Caki2 (cell line): ENCODE results near the gene SLC22A14. TPM values are rescaled to one million over a fixed set of nuclear protein-coding genes. Genes with fewer than 3 reads are reported as not detected.
A peak's percentile ranks its signal among the peaks of the same experiment; 100 is the strongest.
"Not testable (repeated sequence)": the region's sequence is repeated elsewhere in the genome, so short reads cannot be mapped to it uniquely, and the experiment has no call there.

Experiments used
- DNase-seq: peaks from one replicate; pipeline ENCODE4 v3.0.0-alpha.2; 2015; ENCODE audit warnings: low read depth
- in situ Hi-C: cut with HindIII; loops from 2 replicates; pipeline ENCODE4 v1.10.0; 2016; ENCODE audit warnings: low sequenced_read_pairs, low pct_unique_long_range_greater_than_20kb, mixed read lengths
- total RNA-seq: library from RNA; depleted of rRNA; stranded (reverse); fragments of >200 nt; shearing (Covaris generic); gene quantifications from 2 replicates; pipeline ENCODE4 v1.2.3, GENCODE V29; 2014; ENCODE audit warnings: low replicate concordance

The SLC22A14 gene
- total RNA-seq, 1 experiment from 2014 or later: not detected

DNA sequence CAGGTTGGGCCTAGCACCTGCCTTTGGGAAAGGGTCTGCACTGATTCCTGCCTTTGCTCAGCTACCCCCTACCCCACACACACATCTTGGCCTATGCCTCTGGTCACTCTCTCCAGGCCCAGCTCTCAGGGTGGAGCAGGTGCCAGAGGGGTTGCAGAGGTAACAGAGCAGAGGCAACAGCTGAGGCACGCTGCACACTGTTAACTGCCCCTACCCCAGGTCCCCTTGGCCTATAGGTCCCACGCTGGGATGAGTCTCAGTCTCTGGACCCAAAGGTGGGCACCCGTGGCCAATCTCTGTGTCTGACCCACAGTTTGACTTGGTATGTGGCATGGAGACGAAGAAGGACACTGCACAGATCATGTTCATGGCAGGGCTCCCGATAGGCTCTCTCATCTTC, 24.8 kb downstream of the SLC22A14 start:
- DNase-seq: no peak
- in situ Hi-C loops: no loop called here

DNA sequence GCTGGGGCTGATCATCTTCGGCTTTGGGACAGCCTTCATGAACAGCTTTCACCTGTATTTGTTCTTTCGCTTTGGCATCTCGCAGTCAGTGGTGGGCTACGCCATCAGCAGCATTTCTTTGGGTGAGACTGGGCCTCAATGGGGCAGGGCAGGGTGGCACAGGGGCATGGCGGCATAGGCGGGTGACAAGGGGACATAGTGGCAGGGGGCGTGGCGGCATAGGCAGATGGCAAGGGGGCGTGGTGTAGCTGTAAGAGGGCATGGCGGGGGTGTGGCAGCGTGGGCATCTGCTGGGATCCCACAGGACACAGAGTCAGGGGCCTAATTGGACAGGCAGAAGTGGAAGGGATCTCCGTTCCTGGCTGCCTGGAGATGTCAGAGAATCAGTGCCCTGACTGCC, 25.5 kb downstream of the SLC22A14 start:
- DNase-seq: no peak
- in situ Hi-C loops: no loop called here

DNA sequence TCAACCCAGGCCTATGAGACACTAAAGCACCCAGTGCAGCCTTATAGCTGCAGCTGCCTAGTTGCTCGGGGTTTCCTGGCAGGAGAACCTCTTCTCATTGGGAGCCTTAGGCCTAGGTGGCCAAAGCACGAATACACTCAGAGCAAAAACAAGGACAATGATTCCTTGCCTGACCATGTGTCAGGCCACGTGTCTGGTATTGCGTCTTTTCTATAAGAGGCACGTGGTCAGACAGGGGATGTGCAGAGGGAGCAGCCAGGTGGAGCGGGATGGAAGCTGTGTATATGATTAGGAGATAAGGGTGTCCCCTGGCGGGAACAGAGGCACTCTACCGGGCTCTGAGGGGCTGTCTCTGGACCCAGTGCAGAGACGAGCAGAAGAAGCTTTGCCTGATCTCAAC, 26.4 kb downstream of the SLC22A14 start:
- no peak for DNase-seq
- in situ Hi-C loops: no loop called here

DNA sequence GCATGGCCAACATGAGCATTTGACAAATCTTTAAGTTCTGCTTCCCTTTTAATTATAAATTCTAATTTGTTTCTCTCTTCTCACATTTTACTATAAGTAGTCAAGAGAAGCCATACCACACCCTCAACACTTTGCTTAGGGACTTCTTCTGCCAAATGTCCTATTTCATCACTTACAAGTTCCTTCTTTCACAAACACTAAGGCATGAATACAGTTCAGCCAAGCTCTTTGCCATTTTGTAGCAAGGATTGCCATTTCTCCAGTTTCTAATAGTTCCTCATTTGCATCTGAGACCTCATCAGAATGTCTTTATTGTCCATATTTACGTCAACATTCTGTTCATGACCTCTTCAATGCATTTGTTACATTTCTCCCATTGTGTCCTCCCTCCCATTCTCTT, 29.4 kb downstream of the SLC22A14 start:
- in situ Hi-C loops: no loop called here
- no peak for DNase-seq

DNA sequence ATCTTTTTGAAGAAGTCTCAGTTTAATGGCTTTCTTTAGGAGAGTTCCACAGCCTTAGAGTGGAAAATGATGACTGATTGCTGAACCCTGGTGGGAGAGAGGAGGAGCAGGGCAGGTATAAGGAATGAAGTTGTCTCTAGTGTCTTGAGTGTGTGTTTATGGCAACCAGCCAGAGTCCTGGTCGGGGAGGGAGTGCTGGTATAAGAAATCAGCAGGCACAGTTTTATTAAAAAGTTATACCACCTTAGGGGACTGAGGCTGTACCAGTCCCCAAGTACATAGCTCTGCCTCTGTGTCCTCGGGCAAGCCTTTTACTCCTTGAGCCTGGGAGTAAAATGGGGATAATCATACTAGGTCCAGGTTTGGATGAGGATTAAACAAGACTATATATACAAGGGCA, 29.8 kb downstream of the SLC22A14 start:
- in situ Hi-C loops: no loop called here
- DNase-seq: no peak

DNA sequence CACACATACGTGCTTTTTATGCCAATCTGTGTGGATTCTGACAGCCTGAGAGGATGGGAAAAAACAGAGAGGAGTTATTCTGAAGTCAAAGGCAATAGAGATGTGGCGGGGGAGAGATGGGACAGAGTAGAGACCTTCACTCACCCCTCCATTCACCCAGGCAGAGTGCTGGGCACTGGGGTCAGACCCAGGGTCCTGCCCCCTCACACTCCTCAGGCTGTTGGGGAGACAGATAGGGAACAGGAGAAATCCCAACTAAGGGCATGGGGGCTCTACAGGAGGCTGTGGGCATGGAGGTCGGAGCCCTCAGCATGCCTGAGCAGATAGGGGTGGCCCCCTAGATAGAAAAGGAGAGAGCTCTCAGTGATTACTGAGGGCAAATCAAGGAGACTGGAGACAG, 30.3 kb downstream of the SLC22A14 start:
- in situ Hi-C loops: no loop called here
- DNase-seq: no peak

DNA sequence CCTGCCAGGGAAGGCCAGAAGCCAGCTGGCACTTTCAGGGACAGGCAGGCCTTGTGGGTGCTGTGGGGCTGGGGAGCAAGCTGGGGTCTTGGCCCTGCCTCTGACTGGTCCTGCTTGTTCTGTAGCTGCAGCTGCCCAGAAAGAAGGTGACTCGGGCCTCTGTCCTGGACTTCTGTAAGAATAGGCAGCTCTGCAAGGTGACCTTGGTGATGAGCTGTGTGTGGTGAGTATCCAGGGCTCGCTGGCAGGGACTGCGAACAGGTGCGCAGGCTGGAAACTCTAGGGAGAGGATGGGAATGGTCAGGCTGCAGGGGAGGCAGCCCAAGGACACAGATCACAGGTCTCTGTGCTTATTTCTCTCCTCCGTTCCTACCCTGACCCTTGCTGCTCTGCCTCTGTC, 31.2 kb downstream of the SLC22A14 start:
- DNase-seq: no peak

DNA sequence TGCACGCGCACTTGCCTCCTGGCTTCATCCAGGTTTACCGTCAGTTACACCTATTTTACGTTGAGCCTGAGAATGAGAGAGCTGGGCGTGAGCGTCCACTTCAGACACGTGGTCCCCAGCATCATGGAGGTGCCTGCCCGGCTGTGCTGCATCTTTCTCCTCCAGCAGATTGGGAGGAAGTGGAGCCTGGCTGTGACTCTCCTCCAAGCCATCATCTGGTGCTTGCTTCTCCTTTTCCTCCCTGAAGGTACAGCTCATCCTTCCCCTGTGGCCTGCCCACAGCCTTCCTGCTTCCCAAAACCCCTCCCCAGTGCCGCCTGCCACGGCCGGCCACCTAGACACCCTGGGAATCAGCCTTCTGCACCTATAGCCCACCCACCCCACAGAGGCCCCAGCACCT, 31.6 kb downstream of the SLC22A14 start:
- no peak for DNase-seq
- in situ Hi-C loops: no loop called here

More for the DNA sequence above, 31.2 kb downstream of the SLC22A14 start:
- in situ Hi-C loops: no loop called here

DNA sequence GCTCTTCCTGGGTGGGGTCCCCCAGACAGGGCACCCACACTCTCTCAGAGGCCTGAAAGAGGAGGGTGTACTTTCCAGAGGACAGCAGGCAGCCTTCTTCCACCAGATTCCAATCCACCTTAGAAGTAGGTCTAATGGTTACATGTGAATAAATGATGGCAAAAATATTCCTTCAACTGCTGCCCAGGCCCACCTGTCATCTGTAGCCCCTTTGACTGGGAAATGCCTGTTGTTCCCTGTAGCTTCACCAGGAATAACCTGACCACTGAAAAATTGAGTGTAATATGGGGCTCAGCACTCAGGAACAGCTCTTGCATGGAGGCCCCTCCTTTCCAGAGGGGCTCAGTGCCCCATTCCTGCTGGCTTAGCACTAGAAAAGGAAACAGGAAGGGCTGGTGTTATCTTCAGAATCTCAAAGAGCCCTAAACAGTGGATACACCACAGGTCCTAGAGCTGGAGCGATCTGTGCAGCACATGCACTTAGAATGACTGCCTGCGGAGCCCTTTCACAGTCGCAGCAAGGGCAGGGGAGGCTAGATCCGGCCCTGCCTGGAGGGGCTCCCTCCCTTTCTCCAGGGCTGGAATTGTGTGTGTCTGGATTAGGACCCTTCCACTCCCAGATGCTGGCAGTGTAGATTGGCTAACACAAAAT, 32.1 kb downstream of the SLC22A14 start:
- in situ Hi-C loops: no loop called here

DNA sequence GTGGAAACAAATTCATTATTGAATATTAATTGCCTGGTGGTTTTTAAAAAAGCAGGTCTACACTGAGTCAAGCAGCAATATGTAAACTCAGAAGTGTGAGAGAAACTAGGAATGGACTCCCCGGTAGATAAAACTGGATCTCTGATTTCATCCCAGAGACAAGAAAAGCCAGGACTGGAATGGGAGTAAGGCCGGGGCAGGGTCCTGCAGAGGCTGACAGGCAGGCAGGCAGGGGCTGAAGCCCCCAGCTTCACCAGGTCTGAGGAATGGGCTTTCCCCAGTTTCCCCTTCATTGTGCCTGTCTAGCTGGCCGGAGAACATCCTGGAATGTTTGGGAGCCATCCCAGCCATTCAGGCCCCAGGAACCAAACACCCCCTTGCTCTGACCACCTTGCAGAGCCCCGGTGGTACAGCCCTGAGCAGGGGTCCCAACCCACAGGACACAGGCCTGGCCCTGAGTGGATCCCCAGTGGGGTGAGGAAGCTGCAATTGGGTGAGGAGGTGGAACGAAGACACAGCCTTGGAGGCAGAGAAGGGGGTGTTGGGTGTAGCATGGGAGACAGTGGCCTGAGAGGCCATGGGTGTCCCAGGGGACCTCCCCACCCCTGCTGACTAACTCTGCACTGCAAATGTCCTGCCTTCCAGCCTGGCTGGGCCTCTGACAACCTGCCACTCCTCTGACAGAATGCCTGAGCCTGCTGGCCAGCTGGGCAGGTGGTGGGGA, 32.8 kb downstream of the SLC22A14 start:
- no peak for DNase-seq

More for the DNA sequence above, 32.1 kb downstream of the SLC22A14 start:
- no peak for DNase-seq

DNA sequence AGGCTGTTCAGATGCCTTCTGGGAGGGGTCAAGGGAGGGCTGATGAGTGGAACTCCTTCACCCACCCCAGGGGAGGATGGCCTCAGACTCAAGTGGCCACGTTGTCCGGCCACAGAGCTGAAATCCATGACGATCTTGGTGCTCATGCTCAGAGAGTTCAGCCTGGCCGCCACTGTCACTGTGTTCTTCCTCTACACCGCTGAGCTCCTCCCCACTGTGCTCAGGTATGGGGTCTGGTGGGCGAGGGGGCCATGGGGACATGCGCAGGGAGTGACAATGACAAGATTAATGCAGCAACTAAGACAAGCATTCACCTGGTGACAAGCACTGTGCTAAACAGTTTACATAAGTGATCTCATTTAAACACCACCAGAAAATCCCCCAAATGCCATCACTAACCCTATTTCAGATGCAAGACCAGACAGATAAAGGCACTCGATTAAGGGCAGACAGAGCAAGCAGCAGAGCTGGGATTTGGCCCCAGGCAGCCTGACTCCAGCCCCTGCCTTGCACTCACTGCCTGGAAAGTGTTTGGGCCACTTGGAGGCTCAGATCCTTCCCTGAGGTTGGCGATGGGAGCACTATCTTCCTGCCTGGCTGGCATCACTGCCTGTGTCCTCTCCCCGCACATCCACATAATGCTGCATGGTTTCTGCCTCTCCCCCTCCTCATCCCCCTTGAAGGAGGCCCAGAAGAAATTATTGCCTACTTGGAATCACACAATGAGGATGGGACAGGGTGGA, 33.6 kb downstream of the SLC22A14 start:
- DNase-seq: no peak
- in situ Hi-C loops: no loop called here

More for the DNA sequence above, 32.8 kb downstream of the SLC22A14 start:
- in situ Hi-C loops: no loop called here

DNA sequence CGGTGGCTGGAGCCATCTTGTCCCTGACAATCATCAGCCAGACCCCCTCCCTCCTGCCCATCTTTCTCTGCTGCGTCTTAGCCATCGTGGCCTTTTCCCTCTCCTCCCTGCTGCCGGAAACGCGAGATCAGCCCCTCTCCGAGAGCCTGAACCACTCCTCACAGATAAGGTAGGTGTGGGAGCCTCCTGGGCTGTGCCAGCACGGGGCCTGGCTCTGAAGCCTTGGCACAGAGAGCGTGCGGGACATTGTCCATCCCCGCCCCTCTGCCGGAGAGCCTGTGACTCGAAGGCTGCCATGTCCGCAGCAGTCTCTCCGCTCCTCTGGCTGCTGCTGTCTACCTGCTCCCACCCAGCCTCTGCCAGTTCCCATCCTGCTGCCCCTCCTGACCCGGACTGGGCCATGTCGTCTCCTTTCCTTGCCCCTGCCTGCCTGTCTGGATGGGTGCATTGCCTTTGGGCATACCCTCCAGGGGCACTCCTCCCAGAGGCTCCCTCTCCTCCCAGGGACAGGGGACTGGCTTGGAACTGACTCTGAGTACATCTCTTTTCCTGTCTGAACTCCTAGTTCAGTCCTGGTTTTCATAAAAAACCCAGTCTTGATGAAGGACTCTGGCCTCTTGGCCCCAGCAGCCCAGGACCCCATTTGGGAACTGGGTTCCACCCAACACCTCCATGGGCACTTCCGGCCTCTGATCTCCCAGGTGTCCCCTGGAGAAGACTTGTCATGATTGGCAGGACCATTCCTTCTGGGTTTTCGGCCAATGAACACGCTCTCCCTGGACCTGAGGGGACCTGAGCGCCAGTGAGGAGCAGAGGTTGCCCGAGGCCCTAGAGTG, 34.5 kb downstream of the SLC22A14 start:
- in situ Hi-C loops: no loop called here
- no peak for DNase-seq

DNA sequence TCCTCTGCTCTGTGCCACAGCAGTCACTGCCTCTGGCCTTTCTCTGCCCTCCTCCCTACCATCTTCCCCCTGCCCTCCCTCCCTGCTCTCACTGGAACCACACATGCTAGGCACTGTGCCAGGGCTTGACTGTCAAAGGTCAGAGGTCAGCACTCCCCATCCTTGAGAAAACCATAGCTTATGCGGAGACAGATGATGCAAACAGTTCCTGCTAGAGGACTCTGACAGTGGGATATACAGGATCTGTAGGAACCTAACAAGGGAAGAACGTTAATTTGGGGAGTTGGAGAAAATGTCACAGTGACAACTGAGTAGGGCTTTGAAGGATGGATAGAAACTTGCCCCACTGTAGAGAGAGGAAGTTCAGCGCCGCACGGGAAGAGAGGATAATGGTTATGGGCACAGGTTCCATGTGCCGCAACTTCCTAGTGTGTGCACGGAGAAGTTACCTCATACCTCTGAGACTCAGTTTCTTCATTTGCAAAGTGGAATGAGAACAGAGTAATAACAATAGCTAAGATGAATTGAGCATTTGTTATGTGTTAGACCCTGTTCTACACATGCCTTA, 35.2 kb downstream of the SLC22A14 start:
- peak; percentile 5 for DNase-seq
- in situ Hi-C loops: no loop called here

DNA sequence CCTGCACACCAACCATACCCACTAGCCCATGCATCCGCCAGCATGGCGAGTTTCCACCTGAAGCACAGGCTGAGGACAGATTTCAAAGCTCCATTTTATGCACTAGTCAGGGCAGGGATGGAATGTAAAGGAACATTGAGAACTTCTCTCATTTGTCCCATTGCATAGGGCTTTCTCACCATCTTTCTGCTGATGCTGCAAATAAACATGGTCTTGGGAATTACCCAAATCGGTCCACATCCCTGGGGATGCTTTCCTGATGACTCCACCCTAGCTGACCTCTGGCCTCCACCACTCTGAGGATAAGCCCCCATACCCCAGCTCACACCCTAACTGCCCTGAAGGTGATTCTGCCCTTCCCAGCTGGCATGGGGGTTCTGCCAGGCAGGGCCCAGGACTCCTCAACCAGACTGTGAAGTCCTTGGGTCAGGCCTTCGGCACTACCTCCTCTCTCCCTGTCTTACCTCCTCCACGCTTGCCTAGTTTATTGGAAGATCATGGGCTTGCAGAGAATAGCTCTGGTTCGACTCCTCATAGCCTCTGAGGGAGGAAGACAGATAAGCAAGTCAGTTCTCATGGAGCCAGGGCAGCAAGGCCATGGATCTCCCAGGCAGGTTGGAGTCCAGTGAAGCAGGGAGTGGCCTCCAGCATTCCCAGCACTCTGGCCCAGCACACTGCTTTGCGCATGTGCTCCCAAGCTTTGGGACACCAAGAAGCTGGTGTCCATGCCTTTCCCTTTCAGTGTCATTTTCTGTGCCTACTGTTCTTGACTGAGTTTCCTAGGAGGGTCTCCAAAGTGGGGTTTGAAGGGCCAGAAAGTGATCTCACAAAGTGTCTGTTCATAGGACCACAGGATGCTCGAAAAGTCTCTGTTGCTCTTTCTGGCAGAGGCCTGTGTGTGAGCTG, 36.9 kb downstream of the SLC22A14 start:
- DNase-seq: no peak
- in situ Hi-C loops: no loop called here

DNA sequence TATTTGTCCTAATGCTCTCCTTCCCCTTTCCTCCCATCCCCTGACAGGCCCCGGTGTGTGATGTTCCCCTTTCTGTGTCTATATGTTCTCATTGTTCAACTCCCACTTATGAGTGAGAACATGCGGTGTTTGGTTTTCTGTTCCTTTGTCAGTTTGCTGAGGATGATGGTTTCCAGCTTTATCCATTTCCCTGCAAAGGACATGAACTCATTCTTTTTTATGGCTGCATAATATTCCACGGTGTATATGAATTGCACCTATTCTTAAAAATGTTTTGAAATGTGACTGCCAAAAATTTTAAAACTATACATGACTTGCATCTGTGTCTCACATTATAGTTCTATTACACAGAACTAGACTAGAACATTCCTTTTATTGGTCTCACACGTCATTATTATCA, 38.5 kb downstream of the SLC22A14 start:
- in situ Hi-C loops, DNase-seq: not testable (repeated sequence)

DNA sequence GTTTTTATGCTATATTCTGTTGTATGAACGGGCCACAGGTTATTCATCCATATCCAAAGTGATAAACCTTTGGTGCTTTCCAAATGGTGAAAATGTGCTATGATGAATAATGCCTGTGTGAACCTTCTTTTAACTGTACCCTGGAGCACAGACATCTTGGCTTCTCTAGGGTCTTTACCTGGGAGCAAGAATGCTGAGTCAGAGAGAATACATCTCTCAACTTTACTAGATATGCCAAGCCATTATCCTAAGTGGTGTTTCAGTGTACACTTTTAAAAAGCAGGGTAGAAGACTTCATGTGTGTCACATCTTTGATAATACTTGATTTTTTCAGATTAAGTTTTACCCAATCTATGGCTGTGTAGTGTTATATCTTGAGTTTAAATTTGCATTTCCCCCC, 41.0 kb downstream of the SLC22A14 start:
- DNase-seq: no peak
- in situ Hi-C loops: no loop called here

DNA sequence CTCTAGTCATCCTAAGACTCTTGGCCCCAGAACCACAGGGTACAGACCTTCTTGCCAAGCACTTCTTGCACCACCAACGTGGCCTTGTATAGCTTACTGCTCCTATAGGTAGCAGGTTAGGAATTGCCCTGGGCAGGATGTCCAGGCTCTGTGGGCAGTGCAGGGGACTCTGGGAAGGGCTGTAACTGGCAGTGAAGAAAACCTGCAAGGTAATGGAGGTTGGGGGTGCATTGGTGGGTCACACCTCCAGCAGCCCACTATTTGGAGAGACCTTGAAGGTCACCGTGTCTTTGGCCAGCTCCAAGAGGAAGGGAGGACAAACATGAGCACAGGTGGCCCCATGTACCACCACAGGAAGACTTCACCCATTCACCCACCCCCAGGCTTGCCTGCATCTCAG, 43.2 kb downstream of the SLC22A14 start:
- DNase-seq: no peak
- in situ Hi-C loops: no loop called here
